K562 (cell line): ENCODE data around the gene TTN.

Experiments used
- CHD2 ChIP-seq: IDR thresholded peaks from 2 replicates; pipeline ENCODE4 v1.6.1; 2011; ENCODE audit warnings: low read depth, low read length
- JUND ChIP-seq, 2 experiments: IDR thresholded peaks; 2 replicates in 1 of 2; 3 replicates in 1 of 2; pipeline ENCODE4 v1.6.1; 2011; ENCODE audit warnings: borderline replicate concordance in 2 of 2, low read depth in 2 of 2, low read length in 2 of 2, improper control_type of control experiment in 1 of 2, missing biosample characterization in 1 of 2, missing genetic modification characterization in 1 of 2, missing genetic modification reagents in 1 of 2
- KAT8 ChIP-seq: fragments of 450-650 bp; IDR thresholded peaks from 2 replicates; pipeline ENCODE4 v1.6.1; 2016; ENCODE audit warnings: low read depth, mild to moderate bottlenecking
- POLR2A ChIP-seq: fragments of 450-650 bp; conservative IDR thresholded peaks from 2 replicates; pipeline ENCODE4 v1.6.1; 2016
- TRIM24 ChIP-seq, 2 experiments: fragments of 450-650 bp; IDR thresholded peaks; 2 replicates each; pipeline ENCODE4 v1.6.1; 2016
- ZNF407 ChIP-seq: fragments of 450-650 bp; IDR thresholded peaks from 2 replicates; pipeline ENCODE4 v1.6.1; 2016; ENCODE audit warnings: low read depth
- ZNF785 ChIP-seq: fragments of 250-450 bp; sonication (Bioruptor Pico); IDR thresholded peaks from 2 replicates; pipeline ENCODE4 v1.4.0; 2020; ENCODE audit warnings: mild to moderate bottlenecking
- TF ChIP-seq, protein P1 (sequence below), 2 experiments: fragments of 450-650 bp in 1 of 2; sonication (generic) in 1 of 2; formaldehyde crosslinking in 1 of 2; IDR thresholded peaks; 2 replicates each; pipeline versions ENCODE4 v1.7.1 to v1.9.0; 2016 to 2022; ENCODE audit warnings: inconsistent platforms in 1 of 2, mild to moderate bottlenecking in 1 of 2, missing genetic modification reagents in 1 of 2

- TF ChIP-seq, protein P1, sequence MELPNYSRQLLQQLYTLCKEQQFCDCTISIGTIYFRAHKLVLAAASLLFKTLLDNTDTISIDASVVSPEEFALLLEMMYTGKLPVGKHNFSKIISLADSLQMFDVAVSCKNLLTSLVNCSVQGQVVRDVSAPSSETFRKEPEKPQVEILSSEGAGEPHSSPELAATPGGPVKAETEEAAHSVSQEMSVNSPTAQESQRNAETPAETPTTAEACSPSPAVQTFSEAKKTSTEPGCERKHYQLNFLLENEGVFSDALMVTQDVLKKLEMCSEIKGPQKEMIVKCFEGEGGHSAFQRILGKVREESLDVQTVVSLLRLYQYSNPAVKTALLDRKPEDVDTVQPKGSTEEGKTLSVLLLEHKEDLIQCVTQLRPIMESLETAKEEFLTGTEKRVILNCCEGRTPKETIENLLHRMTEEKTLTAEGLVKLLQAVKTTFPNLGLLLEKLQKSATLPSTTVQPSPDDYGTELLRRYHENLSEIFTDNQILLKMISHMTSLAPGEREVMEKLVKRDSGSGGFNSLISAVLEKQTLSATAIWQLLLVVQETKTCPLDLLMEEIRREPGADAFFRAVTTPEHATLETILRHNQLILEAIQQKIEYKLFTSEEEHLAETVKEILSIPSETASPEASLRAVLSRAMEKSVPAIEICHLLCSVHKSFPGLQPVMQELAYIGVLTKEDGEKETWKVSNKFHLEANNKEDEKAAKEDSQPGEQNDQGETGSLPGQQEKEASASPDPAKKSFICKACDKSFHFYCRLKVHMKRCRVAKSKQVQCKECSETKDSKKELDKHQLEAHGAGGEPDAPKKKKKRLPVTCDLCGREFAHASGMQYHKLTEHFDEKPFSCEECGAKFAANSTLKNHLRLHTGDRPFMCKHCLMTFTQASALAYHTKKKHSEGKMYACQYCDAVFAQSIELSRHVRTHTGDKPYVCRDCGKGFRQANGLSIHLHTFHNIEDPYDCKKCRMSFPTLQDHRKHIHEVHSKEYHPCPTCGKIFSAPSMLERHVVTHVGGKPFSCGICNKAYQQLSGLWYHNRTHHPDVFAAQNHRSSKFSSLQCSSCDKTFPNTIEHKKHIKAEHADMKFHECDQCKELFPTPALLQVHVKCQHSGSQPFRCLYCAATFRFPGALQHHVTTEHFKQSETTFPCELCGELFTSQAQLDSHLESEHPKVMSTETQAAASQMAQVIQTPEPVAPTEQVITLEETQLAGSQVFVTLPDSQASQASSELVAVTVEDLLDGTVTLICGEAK (IDR thresholded peaks at IDR 0.05): no peak
- TF ChIP-seq, protein P1 (CRISPR knock-in tag; IDR thresholded peaks at IDR 0.05): no peak
- TF ChIP-seq POLR2A (no peak), TRIM24 (IDR thresholded peaks at IDR 0.05) (no peak), JUND (IDR thresholded peaks at IDR 0.05; ENCODE audit: borderline replicate concordance, low read depth, low read length) (no peak), JUND (tag; IDR thresholded peaks at IDR 0.05; ENCODE audit: borderline replicate concordance, low read depth, low read length) (no peak), KAT8 (no peak), CHD2 (no peak), ZNF407 (no peak), ZNF785 (no peak)
Measured at GRCh38 chr2:178799305-178799704, 7.9 kb downstream of the TTN start.
